GM04504 (cell line): ENCODE measurements around the gene CYP2J2.
"Not testable (repeated sequence)": the region's sequence is repeated elsewhere in the genome, so short reads cannot be mapped to it uniquely, and the experiment has no call there.

Experiments
- DNase-seq: peaks from one replicate; pipeline ENCODE4 v3.0.0-alpha.2; 2012; ENCODE audit warnings: low read depth

CYP2J2 gene, protein sequence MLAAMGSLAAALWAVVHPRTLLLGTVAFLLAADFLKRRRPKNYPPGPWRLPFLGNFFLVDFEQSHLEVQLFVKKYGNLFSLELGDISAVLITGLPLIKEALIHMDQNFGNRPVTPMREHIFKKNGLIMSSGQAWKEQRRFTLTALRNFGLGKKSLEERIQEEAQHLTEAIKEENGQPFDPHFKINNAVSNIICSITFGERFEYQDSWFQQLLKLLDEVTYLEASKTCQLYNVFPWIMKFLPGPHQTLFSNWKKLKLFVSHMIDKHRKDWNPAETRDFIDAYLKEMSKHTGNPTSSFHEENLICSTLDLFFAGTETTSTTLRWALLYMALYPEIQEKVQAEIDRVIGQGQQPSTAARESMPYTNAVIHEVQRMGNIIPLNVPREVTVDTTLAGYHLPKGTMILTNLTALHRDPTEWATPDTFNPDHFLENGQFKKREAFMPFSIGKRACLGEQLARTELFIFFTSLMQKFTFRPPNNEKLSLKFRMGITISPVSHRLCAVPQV

DNA sequence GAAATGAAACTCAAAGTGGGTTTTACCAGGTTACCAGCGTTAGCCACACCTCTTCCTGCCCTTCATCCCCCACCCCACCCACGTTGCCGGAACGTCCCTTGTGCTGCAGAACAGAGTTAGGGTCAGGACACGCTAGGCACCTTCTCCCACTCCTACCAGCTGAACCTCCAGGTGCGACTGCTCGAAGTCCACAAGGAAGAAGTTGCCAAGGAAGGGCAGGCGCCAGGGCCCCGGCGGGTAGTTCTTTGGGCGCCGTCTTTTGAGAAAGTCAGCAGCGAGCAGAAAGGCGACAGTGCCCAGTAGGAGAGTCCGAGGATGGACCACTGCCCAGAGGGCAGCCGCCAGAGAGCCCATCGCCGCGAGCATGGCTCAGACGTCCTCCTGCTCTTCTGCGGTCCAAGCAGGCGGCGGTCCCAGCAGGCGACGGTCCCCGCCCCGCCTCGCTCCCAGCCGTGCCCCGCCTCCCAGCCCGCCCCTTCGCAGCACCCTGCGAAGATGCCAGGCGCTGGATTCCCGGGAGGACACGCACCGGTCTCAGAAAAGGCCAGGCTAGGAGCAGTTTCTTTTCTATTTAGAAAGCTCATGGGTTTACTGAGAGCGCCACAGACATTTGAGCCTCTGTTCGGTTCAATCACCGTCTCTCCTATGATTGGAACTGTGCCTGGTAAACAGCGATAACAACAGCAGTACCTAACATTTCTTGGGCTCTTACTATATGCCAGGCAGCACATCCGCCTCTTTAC lies at the start of gene CYP2J2:
TSS of gene CYP2J2 (minus strand) at position 393 of the 743 bp plus-strand sequence. CDS start at position 366, 27 bp downstream.
- no peak for DNase-seq

GRCh38 chr1:59973719-59974118 lies 47.1 kb upstream of the CYP2J2 start:
- no peak for DNase-seq

DNA sequence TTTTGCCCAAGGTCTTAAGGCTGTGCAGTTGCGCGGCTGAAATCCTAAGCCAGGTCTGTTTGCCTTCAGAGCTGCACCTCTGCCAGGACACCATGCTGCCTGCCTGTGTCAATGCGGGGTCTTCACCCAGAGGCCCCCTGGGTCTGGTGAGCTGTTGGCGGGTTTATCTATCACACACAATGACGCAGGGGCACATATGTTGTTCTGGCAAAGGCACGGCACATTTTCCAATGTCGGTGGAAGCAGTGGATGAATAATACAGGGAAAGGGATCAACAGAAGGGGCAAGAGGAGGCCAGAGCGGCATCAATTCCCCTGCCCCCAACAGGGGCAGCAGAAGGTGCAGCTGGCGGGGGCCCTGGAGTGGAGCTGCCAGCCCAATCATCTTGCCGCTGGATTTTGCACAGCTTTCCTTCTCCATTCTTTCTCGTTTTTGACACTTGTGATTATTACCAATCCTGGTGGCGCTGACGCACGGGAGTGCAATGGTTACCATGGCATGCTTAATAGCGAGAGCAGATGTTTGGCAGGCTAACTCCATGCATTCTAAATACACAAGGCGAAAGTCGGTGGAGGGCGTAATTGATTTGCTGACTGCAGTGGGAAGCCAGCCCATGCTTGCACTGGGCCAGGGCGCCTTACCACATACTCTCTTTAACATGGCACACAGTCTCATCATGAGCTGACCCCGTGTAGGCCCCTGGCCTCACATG lies 45.8 kb upstream of the CYP2J2 start:
- DNase-seq = no peak

- DNase-seq = peak; percentile 31
Measured at GRCh38 chr1:59971464-59971911, 44.9 kb upstream of the CYP2J2 start.

- not testable (repeated sequence) for DNase-seq
Measured at GRCh38 chr1:59969542-59970175, 43.1 kb upstream of the CYP2J2 start.

- not testable (repeated sequence) for DNase-seq
Measured at GRCh38 chr1:59968746-59969145, 42.2 kb upstream of the CYP2J2 start.

GRCh38 chr1:59967780-59968179 lies 41.2 kb upstream of the CYP2J2 start:
- no peak for DNase-seq

- DNase-seq = no peak
Measured at GRCh38 chr1:59967141-59967697, 40.6 kb upstream of the CYP2J2 start.

GRCh38 chr1:59952065-59952464 lies 25.5 kb upstream of the CYP2J2 start:
- DNase-seq = no peak

DNA sequence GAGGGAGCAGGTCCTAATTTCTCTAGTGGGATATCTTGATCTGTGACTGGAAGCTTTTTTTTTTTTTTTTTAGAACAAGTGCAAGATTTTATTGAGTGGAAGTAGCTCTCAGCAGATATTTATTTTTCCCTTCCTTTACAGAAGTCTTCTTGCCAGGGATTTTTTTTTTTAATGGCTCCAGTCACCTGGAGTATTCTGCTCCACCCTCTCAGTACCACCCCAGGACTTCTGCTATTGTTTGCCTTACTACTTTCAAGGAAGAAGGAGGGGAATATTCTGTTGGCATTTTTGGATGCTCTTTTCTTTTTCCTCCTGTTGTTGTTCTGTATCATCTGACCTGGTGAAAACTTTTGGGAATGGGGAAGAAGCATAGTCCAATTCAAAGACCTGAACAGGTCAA lies 23.1 kb upstream of the CYP2J2 start:
- DNase-seq = no peak

DNA sequence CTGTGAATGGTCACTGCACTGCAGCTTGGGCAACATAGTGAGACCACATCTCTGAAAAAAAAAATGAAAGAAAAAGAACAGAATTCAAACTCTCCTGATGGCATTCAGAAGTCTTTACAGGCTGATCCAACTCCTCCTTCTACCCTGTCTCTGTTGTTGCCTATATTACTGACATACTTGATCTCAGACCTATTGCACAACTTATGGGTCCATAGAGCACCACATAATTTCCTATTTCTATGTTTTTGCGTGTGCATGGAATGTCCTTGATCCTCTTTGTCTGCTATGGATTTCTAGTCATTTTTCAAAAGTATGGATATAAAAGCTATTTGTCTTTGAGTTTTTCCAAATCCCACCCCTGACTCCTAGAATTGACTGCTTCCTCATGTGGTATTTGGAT lies 22.4 kb upstream of the CYP2J2 start:
- DNase-seq = no peak

DNA sequence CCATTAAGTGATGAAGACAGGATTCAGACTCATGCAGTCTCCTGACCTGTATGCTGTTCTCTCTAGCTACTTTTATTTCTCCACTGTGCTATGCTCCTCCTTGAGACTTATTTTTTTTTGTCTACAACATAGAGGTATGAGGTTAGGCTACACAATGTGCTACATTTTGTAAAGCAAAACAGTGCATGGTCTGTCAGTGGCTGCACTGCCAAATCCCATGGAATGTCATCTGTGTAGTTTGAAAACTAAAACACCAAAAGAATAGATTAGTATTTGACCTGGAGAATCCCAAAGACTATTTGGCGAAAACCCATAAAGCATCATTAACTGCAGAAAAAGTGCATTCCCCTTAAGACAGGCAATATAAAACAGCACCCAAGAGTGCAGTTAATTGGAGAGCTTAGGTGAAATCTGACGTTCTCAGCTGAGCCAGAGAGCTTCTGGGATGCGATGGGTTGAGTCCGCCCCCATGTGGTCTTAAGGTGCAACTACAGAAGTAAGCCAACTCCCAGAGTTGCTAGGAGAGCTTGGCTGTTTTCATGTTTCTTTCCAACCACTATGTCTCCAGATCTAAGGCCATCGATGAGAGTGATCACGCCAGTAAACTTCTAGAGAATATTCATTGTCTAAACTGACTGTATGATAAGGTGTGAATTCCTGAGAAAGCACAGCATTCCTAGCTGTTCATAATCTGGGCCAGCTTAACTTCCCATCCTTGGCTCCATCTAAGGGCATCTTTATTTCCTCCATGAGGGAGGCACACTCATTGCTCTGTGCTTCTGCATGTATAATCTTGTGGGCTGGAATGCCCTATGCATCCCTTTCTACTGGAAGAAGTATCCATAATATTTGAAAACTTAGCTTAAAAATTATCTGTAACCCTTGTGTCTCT lies 20.7 kb upstream of the CYP2J2 start:
- DNase-seq = peak; percentile 28

GRCh38 chr1:59945790-59946189 lies 19.2 kb upstream of the CYP2J2 start:
- no peak for DNase-seq

- no peak for DNase-seq
Measured at GRCh38 chr1:59939393-59939792, 12.8 kb upstream of the CYP2J2 start.

- no peak for DNase-seq
Measured at GRCh38 chr1:59937636-59938210, 11.2 kb upstream of the CYP2J2 start.

DNA sequence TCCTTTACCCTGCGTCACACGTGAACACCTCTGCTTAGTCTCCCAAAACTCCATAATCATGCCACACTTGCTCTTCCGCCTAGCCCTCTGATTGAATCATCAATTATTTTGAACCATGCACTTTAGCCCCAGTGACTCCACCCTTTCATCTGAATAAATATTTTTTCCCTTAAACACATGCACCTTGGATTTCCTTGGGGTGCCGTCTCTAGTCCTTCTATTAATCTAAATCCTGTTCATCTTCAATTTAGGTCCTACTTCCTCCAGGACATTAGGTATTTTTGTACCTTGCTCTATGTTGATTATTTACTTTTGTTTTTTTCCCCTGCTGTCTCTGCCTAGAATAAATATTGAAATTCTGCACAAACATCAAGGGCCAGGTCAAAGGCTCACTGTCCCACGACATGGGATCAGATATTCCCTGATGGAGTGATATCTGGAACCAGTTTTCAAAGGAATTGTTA lies 9.8 kb upstream of the CYP2J2 start:
- DNase-seq = no peak

DNA sequence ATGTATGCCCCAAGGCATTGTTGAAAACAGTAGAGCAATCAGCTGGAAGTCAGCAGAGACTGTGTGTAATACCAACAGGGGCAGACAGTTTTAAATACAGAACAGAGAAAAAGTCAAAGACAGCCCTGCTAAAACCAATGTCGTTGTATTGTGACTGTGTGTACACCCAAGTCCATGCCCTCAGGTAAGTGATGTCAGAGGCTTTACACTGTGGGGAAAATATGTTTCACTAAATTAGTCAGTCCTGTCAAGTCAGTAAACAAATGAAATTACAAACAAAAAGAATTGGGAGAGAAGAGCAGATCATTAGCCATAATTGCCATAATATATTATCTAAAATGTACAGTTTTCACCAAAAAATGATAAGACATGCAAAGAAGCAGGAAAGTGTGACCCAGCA lies 2.4 kb upstream of the CYP2J2 start:
- no peak for DNase-seq

DNA sequence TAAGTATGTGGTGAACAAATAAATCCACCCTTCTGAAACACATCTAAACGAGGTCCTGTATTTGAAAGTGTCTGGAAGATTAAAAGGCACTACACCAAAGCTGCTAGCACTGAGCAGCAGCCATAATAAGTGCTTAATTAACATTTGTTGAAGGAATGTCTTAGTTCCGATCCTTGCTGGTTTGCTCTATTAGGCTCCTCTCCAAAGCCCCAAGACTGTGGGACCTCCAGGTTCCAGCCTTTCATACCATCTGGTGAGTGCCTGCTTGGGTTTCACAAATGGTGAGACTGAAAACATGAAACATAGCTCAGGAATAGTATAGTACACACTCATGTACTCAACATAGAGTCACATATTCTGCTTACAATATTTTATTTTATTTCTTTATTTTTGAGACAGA lies 640 bp upstream of the CYP2J2 start:
- DNase-seq = no peak

DNA sequence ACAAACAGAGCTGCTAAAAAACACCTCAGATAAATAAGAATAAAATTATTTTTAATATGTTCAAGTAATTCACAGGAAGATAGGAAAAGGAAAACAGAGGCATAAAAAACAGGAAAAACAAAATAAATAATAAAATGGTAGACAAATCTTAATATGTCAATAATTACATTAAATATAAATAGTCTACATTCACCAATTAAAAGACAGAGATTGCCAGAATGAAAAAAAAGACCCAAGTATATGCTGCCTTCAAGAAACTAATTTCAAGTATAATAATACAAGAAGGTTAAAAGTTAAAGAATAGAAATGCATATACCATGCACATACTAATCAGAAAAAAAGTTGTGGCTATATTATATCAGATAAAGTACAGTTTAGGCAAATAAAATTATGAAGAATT lies 1.9 kb downstream of the CYP2J2 start:
- DNase-seq = no peak

GRCh38 chr1:59921258-59921899 lies 5.2 kb downstream of the CYP2J2 start:
- DNase-seq = not testable (repeated sequence)
